ENCODE measurements around the gene SULF2.

The SULF2 gene

GRCh38 chr20:47788741-47789080, 3.4 kb upstream of the SULF2 start:
- no peaks in the 10 kb centered on the region for H3K36me3 ChIP-seq (ENCODE audit: control insufficient read depth, insufficient read depth, low read length)
- peaks cover 7% of the 10 kb centered on the region for H3K4me1 ChIP-seq
- no peak overlapping the region for H2AFZ ChIP-seq
- H3K4me3 ChIP-seq (ENCODE audit: low read depth, low read length), result no peak overlapping the region
- no peak overlapping the region for H3K4me2 ChIP-seq (ENCODE audit: low read length)
- TF ChIP-seq, protein P1, sequence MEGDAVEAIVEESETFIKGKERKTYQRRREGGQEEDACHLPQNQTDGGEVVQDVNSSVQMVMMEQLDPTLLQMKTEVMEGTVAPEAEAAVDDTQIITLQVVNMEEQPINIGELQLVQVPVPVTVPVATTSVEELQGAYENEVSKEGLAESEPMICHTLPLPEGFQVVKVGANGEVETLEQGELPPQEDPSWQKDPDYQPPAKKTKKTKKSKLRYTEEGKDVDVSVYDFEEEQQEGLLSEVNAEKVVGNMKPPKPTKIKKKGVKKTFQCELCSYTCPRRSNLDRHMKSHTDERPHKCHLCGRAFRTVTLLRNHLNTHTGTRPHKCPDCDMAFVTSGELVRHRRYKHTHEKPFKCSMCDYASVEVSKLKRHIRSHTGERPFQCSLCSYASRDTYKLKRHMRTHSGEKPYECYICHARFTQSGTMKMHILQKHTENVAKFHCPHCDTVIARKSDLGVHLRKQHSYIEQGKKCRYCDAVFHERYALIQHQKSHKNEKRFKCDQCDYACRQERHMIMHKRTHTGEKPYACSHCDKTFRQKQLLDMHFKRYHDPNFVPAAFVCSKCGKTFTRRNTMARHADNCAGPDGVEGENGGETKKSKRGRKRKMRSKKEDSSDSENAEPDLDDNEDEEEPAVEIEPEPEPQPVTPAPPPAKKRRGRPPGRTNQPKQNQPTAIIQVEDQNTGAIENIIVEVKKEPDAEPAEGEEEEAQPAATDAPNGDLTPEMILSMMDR (IDR thresholded peaks at IDR 0.05), result no peak
- no peak overlapping the region for H3K27ac ChIP-seq
- no peaks in the 10 kb centered on the region for H3K79me2 ChIP-seq
- H3K9ac ChIP-seq, result no peak overlapping the region
- H3K27me3 ChIP-seq (ENCODE audit: control insufficient read depth, insufficient read depth, low read length), result no peaks in the 10 kb centered on the region
- H3K9me3 ChIP-seq (ENCODE audit: control insufficient read depth, low read length), result no peaks in the 10 kb centered on the region

GRCh38 chr20:47786765-47787107, 1.5 kb upstream of the SULF2 start:
- no peaks in the 10 kb centered on the region for H3K79me2 ChIP-seq
- TF ChIP-seq, protein P1 (IDR thresholded peaks at IDR 0.05), result no peak
- H3K9ac ChIP-seq, result no peak overlapping the region
- peak overlapping the region; percentile 84 for H3K4me2 ChIP-seq (ENCODE audit: low read length)
- H3K9me3 ChIP-seq (ENCODE audit: control insufficient read depth, low read length), result no peaks in the 10 kb centered on the region
- no peak overlapping the region for H3K27ac ChIP-seq
- peaks cover 15% of the 10 kb centered on the region for H3K4me1 ChIP-seq
- H3K27me3 ChIP-seq (ENCODE audit: control insufficient read depth, insufficient read depth, low read length), result no peaks in the 10 kb centered on the region
- no peaks in the 10 kb centered on the region for H3K36me3 ChIP-seq (ENCODE audit: control insufficient read depth, insufficient read depth, low read length)
- H2AFZ ChIP-seq, result peak overlapping the region; percentile 82
- peak overlapping the region; percentile 54 for H3K4me3 ChIP-seq (ENCODE audit: low read depth, low read length)

GRCh38 chr20:47785854-47786764, 828 bp upstream of the SULF2 start:
- TF ChIP-seq, protein P1 (IDR thresholded peaks at IDR 0.05), result peak; percentile 63
- no peaks in the 10 kb centered on the region for H3K27me3 ChIP-seq (ENCODE audit: control insufficient read depth, insufficient read depth, low read length)
- peaks cover 15% of the 10 kb centered on the region for H3K4me1 ChIP-seq
- H3K79me2 ChIP-seq, result no peaks in the 10 kb centered on the region
- no peaks in the 10 kb centered on the region for H3K9me3 ChIP-seq (ENCODE audit: control insufficient read depth, low read length)
- H3K9ac ChIP-seq, result no peak overlapping the region
- no peaks in the 10 kb centered on the region for H3K36me3 ChIP-seq (ENCODE audit: control insufficient read depth, insufficient read depth, low read length)
- peak overlapping the region; percentile 82 for H2AFZ ChIP-seq
- peak overlapping the region; percentile 84 for H3K4me2 ChIP-seq (ENCODE audit: low read length)
- H3K4me3 ChIP-seq (ENCODE audit: low read depth, low read length), result peak overlapping the region; percentile 54
- H3K27ac ChIP-seq, result peak overlapping the region; percentile 43

GRCh38 chr20:47784599-47785310, 526 bp downstream of the SULF2 start:
- Histone ChIP-seq H3K9ac (no peak overlapping the region), H2AFZ (peak overlapping the region; percentile 58), H3K4me2 (ENCODE audit: low read length) (peak overlapping the region; percentile 64), H3K79me2 (no peaks in the 10 kb centered on the region), H3K4me1 (peaks cover 15% of the 10 kb centered on the region), H3K36me3 (ENCODE audit: control insufficient read depth, insufficient read depth, low read length) (no peaks in the 10 kb centered on the region), H3K27ac (peak overlapping the region; percentile 51), H3K27me3 (ENCODE audit: control insufficient read depth, insufficient read depth, low read length) (no peaks in the 10 kb centered on the region), H3K9me3 (ENCODE audit: control insufficient read depth, low read length) (no peaks in the 10 kb centered on the region), H3K4me3 (ENCODE audit: low read depth, low read length) (peak overlapping the region; percentile 46)
- TF ChIP-seq, protein P1 (IDR thresholded peaks at IDR 0.05), result peak; percentile 16

All from parathyroid adenoma (tissue), 2 donors.